ENCODE data around the gene ERP29.
"Not testable (repeated sequence)": the region's sequence is repeated elsewhere in the genome, so short reads cannot be mapped to it uniquely, and the experiment has no call there.

ERP29 gene

GRCh38 chr12:112023759-112024396 is 10.7 kb downstream of the ERP29 start:
- H3K4me1 ChIP-seq (ENCODE audit: control insufficient read depth, insufficient read depth, low read length), result no peaks in the 10 kb centered on the region
- peaks cover 28% of the 10 kb centered on the region for H3K36me3 ChIP-seq (ENCODE audit: control insufficient read depth, insufficient read depth, low read length)
- no peaks in the 10 kb centered on the region for H3K9me3 ChIP-seq (ENCODE audit: control insufficient read depth, insufficient read depth, low read length)
- no peaks in the 10 kb centered on the region for H3K27me3 ChIP-seq (ENCODE audit: control insufficient read depth, insufficient read depth, low read length)
- H3K4me3 ChIP-seq (ENCODE audit: low read depth, low read length), result no peak overlapping the region
- no peak overlapping the region for H3K9ac ChIP-seq (ENCODE audit: low read depth, low read length)

- H3K4me1 ChIP-seq (ENCODE audit: control insufficient read depth, insufficient read depth, low read length), result no peaks in the 10 kb centered on the region
- H3K36me3 ChIP-seq (ENCODE audit: control insufficient read depth, insufficient read depth, low read length), result peaks cover 22% of the 10 kb centered on the region
- no peak overlapping the region for H3K4me3 ChIP-seq (ENCODE audit: low read depth, low read length)
- no peaks in the 10 kb centered on the region for H3K27me3 ChIP-seq (ENCODE audit: control insufficient read depth, insufficient read depth, low read length)
- H3K9me3 ChIP-seq (ENCODE audit: control insufficient read depth, insufficient read depth, low read length), result no peaks in the 10 kb centered on the region
- H3K9ac ChIP-seq (ENCODE audit: low read depth, low read length), result no peak overlapping the region
Observed at GRCh38 chr12:112025808-112026375, 12.7 kb downstream of the ERP29 start.

- Histone ChIP-seq H3K4me1 (ENCODE audit: control insufficient read depth, insufficient read depth, low read length) (peaks cover 6% of the 10 kb centered on the region), H3K9me3 (ENCODE audit: control insufficient read depth, insufficient read depth, low read length) (no peaks in the 10 kb centered on the region), H3K9ac (ENCODE audit: low read depth, low read length) (no peak overlapping the region), H3K27me3 (ENCODE audit: control insufficient read depth, insufficient read depth, low read length) (no peaks in the 10 kb centered on the region), H3K4me3 (ENCODE audit: low read depth, low read length) (no peak overlapping the region), H3K36me3 (ENCODE audit: control insufficient read depth, insufficient read depth, low read length) (peaks cover 20% of the 10 kb centered on the region)
Observed at GRCh38 chr12:112029301-112029700, 16.1 kb downstream of the ERP29 start.

GRCh38 chr12:112031472-112031871 is 18.2 kb downstream of the ERP29 start:
- Histone ChIP-seq H3K36me3 (ENCODE audit: control insufficient read depth, insufficient read depth, low read length) (peaks cover 20% of the 10 kb centered on the region), H3K9ac (ENCODE audit: low read depth, low read length) (no peak overlapping the region), H3K4me3 (ENCODE audit: low read depth, low read length) (no peak overlapping the region), H3K4me1 (ENCODE audit: control insufficient read depth, insufficient read depth, low read length) (peaks cover 8% of the 10 kb centered on the region), H3K9me3 (ENCODE audit: control insufficient read depth, insufficient read depth, low read length) (no peaks in the 10 kb centered on the region), H3K27me3 (ENCODE audit: control insufficient read depth, insufficient read depth, low read length) (no peaks in the 10 kb centered on the region)

- no peaks in the 10 kb centered on the region for H3K9me3 ChIP-seq (ENCODE audit: control insufficient read depth, insufficient read depth, low read length)
- H3K36me3 ChIP-seq (ENCODE audit: control insufficient read depth, insufficient read depth, low read length), result peaks cover 20% of the 10 kb centered on the region
- H3K4me1 ChIP-seq (ENCODE audit: control insufficient read depth, insufficient read depth, low read length), result peaks cover 8% of the 10 kb centered on the region
- no peak overlapping the region for H3K9ac ChIP-seq (ENCODE audit: low read depth, low read length)
- no peak overlapping the region for H3K4me3 ChIP-seq (ENCODE audit: low read depth, low read length)
- no peaks in the 10 kb centered on the region for H3K27me3 ChIP-seq (ENCODE audit: control insufficient read depth, insufficient read depth, low read length)
Observed at GRCh38 chr12:112032292-112032691, 19.1 kb downstream of the ERP29 start.

- H3K4me1 ChIP-seq (ENCODE audit: control insufficient read depth, insufficient read depth, low read length), result peaks cover 8% of the 10 kb centered on the region
- peaks cover 19% of the 10 kb centered on the region for H3K36me3 ChIP-seq (ENCODE audit: control insufficient read depth, insufficient read depth, low read length)
- H3K27me3 ChIP-seq (ENCODE audit: control insufficient read depth, insufficient read depth, low read length), result no peaks in the 10 kb centered on the region
- H3K9ac ChIP-seq (ENCODE audit: low read depth, low read length), result no peak overlapping the region
- H3K4me3 ChIP-seq (ENCODE audit: low read depth, low read length), result no peak overlapping the region
- H3K9me3 ChIP-seq (ENCODE audit: control insufficient read depth, insufficient read depth, low read length), result no peaks in the 10 kb centered on the region
Observed at GRCh38 chr12:112035219-112035785, 22.1 kb downstream of the ERP29 start.

GRCh38 chr12:112036614-112037013 is 23.4 kb downstream of the ERP29 start:
- peaks cover 15% of the 10 kb centered on the region for H3K36me3 ChIP-seq (ENCODE audit: control insufficient read depth, insufficient read depth, low read length)
- not testable (repeated sequence) for H3K4me1 ChIP-seq (ENCODE audit: control insufficient read depth, insufficient read depth, low read length); H3K9ac ChIP-seq (ENCODE audit: low read depth, low read length); H3K27me3 ChIP-seq (ENCODE audit: control insufficient read depth, insufficient read depth, low read length); H3K4me3 ChIP-seq (ENCODE audit: low read depth, low read length); H3K9me3 ChIP-seq (ENCODE audit: control insufficient read depth, insufficient read depth, low read length)

- no peaks in the 10 kb centered on the region for H3K9me3 ChIP-seq (ENCODE audit: control insufficient read depth, insufficient read depth, low read length)
- H3K4me1 ChIP-seq (ENCODE audit: control insufficient read depth, insufficient read depth, low read length), result no peaks in the 10 kb centered on the region
- H3K4me3 ChIP-seq (ENCODE audit: low read depth, low read length), result no peak overlapping the region
- H3K9ac ChIP-seq (ENCODE audit: low read depth, low read length), result no peak overlapping the region
- H3K27me3 ChIP-seq (ENCODE audit: control insufficient read depth, insufficient read depth, low read length), result no peaks in the 10 kb centered on the region
- H3K36me3 ChIP-seq (ENCODE audit: control insufficient read depth, insufficient read depth, low read length), result peaks cover 15% of the 10 kb centered on the region
Observed at GRCh38 chr12:112046003-112046402, 32.8 kb downstream of the ERP29 start.

- Histone ChIP-seq H3K36me3 (ENCODE audit: control insufficient read depth, insufficient read depth, low read length) (peaks cover 21% of the 10 kb centered on the region), H3K9me3 (ENCODE audit: control insufficient read depth, insufficient read depth, low read length) (no peaks in the 10 kb centered on the region), H3K4me3 (ENCODE audit: low read depth, low read length) (no peak overlapping the region), H3K9ac (ENCODE audit: low read depth, low read length) (no peak overlapping the region), H3K27me3 (ENCODE audit: control insufficient read depth, insufficient read depth, low read length) (no peaks in the 10 kb centered on the region), H3K4me1 (ENCODE audit: control insufficient read depth, insufficient read depth, low read length) (no peaks in the 10 kb centered on the region)
Observed at GRCh38 chr12:112049351-112049750, 36.1 kb downstream of the ERP29 start.

- Histone ChIP-seq H3K4me3 (ENCODE audit: low read depth, low read length) (no peak overlapping the region), H3K9ac (ENCODE audit: low read depth, low read length) (no peak overlapping the region), H3K36me3 (ENCODE audit: control insufficient read depth, insufficient read depth, low read length) (peaks cover 21% of the 10 kb centered on the region), H3K4me1 (ENCODE audit: control insufficient read depth, insufficient read depth, low read length) (no peaks in the 10 kb centered on the region), H3K9me3 (ENCODE audit: control insufficient read depth, insufficient read depth, low read length) (no peaks in the 10 kb centered on the region), H3K27me3 (ENCODE audit: control insufficient read depth, insufficient read depth, low read length) (no peaks in the 10 kb centered on the region)
Observed at GRCh38 chr12:112061137-112061536, 47.9 kb downstream of the ERP29 start.

- Histone ChIP-seq H3K4me3 (ENCODE audit: low read depth, low read length) (no peak overlapping the region), H3K9ac (ENCODE audit: low read depth, low read length) (no peak overlapping the region), H3K27me3 (ENCODE audit: control insufficient read depth, insufficient read depth, low read length) (no peaks in the 10 kb centered on the region), H3K9me3 (ENCODE audit: control insufficient read depth, insufficient read depth, low read length) (no peaks in the 10 kb centered on the region), H3K36me3 (ENCODE audit: control insufficient read depth, insufficient read depth, low read length) (peaks cover 23% of the 10 kb centered on the region), H3K4me1 (ENCODE audit: control insufficient read depth, insufficient read depth, low read length) (no peaks in the 10 kb centered on the region)
Observed at GRCh38 chr12:112063273-112063672, 50.0 kb downstream of the ERP29 start.

- Histone ChIP-seq H3K27me3 (ENCODE audit: control insufficient read depth, insufficient read depth, low read length) (no peaks in the 10 kb centered on the region), H3K4me3 (ENCODE audit: low read depth, low read length) (no peak overlapping the region), H3K36me3 (ENCODE audit: control insufficient read depth, insufficient read depth, low read length) (peaks cover 32% of the 10 kb centered on the region), H3K9me3 (ENCODE audit: control insufficient read depth, insufficient read depth, low read length) (no peaks in the 10 kb centered on the region), H3K4me1 (ENCODE audit: control insufficient read depth, insufficient read depth, low read length) (no peaks in the 10 kb centered on the region), H3K9ac (ENCODE audit: low read depth, low read length) (no peak overlapping the region)
Observed at GRCh38 chr12:112066566-112066965, 53.3 kb downstream of the ERP29 start.
